Measurements from ENCODE around the gene CAPZA3. TPM values are rescaled to one million over a fixed set of nuclear protein-coding genes. Genes with fewer than 3 reads are reported as not detected.

CAPZA3 gene
- polyA plus RNA-seq, 1 donor from 2014 or later, result not detected

- Histone ChIP-seq H3K27ac (ENCODE audit: low read length) (no peak overlapping the region), H3K79me2 (replicated peaks; ENCODE audit: insufficient read depth, low read length) (no peaks in the 10 kb centered on the region), H3K36me3 (ENCODE audit: insufficient read depth, low read length) (no peaks in the 10 kb centered on the region), H2AFZ (ENCODE audit: low read depth, low read length) (no peak overlapping the region), H3K4me3 (ENCODE audit: low read length) (no peak overlapping the region), H3K9me3 (ENCODE audit: low read length) (no peaks in the 10 kb centered on the region), H3F3A (ENCODE audit: insufficient read depth, low read length, poor library complexity, severe bottlenecking) (no peaks in the 10 kb centered on the region), H3K27me3 (ENCODE audit: insufficient read depth, low read depth, low read length) (no peaks in the 10 kb centered on the region), H3K9ac (ENCODE audit: low read length) (no peak overlapping the region), H4K20me1 (ENCODE audit: insufficient read depth) (no peaks in the 10 kb centered on the region), H3K9me2 (ENCODE audit: insufficient read depth, low read length) (no peaks in the 10 kb centered on the region), H3K4me2 (ENCODE audit: low read length) (no peak overlapping the region)
- no peak for TF ChIP-seq CTCF (IDR thresholded peaks at IDR 0.05; ENCODE audit: poor library complexity, severe bottlenecking)
- TF ChIP-seq SMC3 (conservative IDR thresholded peaks at IDR 0.05; ENCODE audit: poor library complexity), result no peak
- no peak for TF ChIP-seq MXI1 (conservative IDR thresholded peaks at IDR 0.05; ENCODE audit: poor library complexity, severe bottlenecking)
- no peak for TF ChIP-seq TAF1 (IDR thresholded peaks at IDR 0.05; ENCODE audit: low read depth)
- no peak for TF ChIP-seq EZH2 (IDR thresholded peaks at IDR 0.05; ENCODE audit: borderline replicate concordance, insufficient read depth, low read length, poor library complexity, severe bottlenecking)
- TF ChIP-seq POLR2AphosphoS5 (IDR thresholded peaks at IDR 0.05), result no peak
- TF ChIP-seq REST (IDR thresholded peaks at IDR 0.05; ENCODE audit: borderline replicate concordance), result no peak
- TF ChIP-seq RAD21 (conservative IDR thresholded peaks at IDR 0.05), result no peak
- no peak for TF ChIP-seq EP300 (conservative IDR thresholded peaks at IDR 0.05; ENCODE audit: poor library complexity, severe bottlenecking)
These were observed 6.8 kb upstream of the CAPZA3 start for GRCh38 chr12:18731156-18731555.

- Histone ChIP-seq H3K4me2 (ENCODE audit: low read length) (no peak overlapping the region), H2AFZ (ENCODE audit: low read depth, low read length) (no peak overlapping the region), H3K9me3 (ENCODE audit: low read length) (no peaks in the 10 kb centered on the region), H3K27ac (ENCODE audit: low read length) (no peak overlapping the region), H4K20me1 (ENCODE audit: insufficient read depth) (no peaks in the 10 kb centered on the region), H3K79me2 (replicated peaks; ENCODE audit: insufficient read depth, low read length) (no peaks in the 10 kb centered on the region), H3K4me3 (ENCODE audit: low read length) (no peak overlapping the region), H3K9ac (ENCODE audit: low read length) (no peak overlapping the region), H3K27me3 (ENCODE audit: insufficient read depth, low read depth, low read length) (no peaks in the 10 kb centered on the region), H3F3A (ENCODE audit: insufficient read depth, low read length, poor library complexity, severe bottlenecking) (no peaks in the 10 kb centered on the region), H3K36me3 (ENCODE audit: insufficient read depth, low read length) (no peaks in the 10 kb centered on the region), H3K9me2 (ENCODE audit: insufficient read depth, low read length) (no peaks in the 10 kb centered on the region)
- TF ChIP-seq MXI1 (conservative IDR thresholded peaks at IDR 0.05; ENCODE audit: poor library complexity, severe bottlenecking), result no peak
- no peak for TF ChIP-seq RAD21 (conservative IDR thresholded peaks at IDR 0.05)
- no peak for TF ChIP-seq EP300 (conservative IDR thresholded peaks at IDR 0.05; ENCODE audit: poor library complexity, severe bottlenecking)
- TF ChIP-seq SMC3 (conservative IDR thresholded peaks at IDR 0.05; ENCODE audit: poor library complexity), result no peak
- no peak for TF ChIP-seq EZH2 (IDR thresholded peaks at IDR 0.05; ENCODE audit: borderline replicate concordance, insufficient read depth, low read length, poor library complexity, severe bottlenecking)
- TF ChIP-seq TAF1 (IDR thresholded peaks at IDR 0.05; ENCODE audit: low read depth), result no peak
- no peak for TF ChIP-seq CTCF (IDR thresholded peaks at IDR 0.05; ENCODE audit: poor library complexity, severe bottlenecking)
- TF ChIP-seq REST (IDR thresholded peaks at IDR 0.05; ENCODE audit: borderline replicate concordance), result no peak
- no peak for TF ChIP-seq POLR2AphosphoS5 (IDR thresholded peaks at IDR 0.05)
These were observed 10.0 kb downstream of the CAPZA3 start for GRCh38 chr12:18747895-18748294.

Data from neural cell (in vitro differentiated cells).